DOHH2 (cell line): ENCODE results near the gene CFAP61.

Experiments used
- H3F3A ChIP-seq: fragments of 200-600 bp; sonication (generic), shearing (Covaris generic); 2 replicates; pipeline ENCODE4 v1.6.0; 2016; ENCODE audit warnings: antibody characterized with exemption, mild to moderate bottlenecking; ENCODE audit not compliant: control insufficient read depth, insufficient read depth
- H3K27ac ChIP-seq: fragments of 200-600 bp; sonication (generic); 2 replicates; pipeline ENCODE4 v1.5.1; 2014; ENCODE audit warnings: low read depth, mild to moderate bottlenecking, low read length, moderate library complexity
- H3K27me3 ChIP-seq: fragments of 200-600 bp; sonication (generic); 2 replicates; pipeline ENCODE4 v1.6.1; 2014; ENCODE audit warnings: mild to moderate bottlenecking, low read length, mixed read lengths; ENCODE audit not compliant: control insufficient read depth
- H3K36me3 ChIP-seq: fragments of 200-600 bp; sonication (generic); 2 replicates; pipeline ENCODE4 v1.6.1; 2014; ENCODE audit warnings: mild to moderate bottlenecking, low read length, moderate library complexity, mixed read lengths; ENCODE audit not compliant: control insufficient read depth
- H3K4me1 ChIP-seq: fragments of 200-600 bp; sonication (generic); 2 replicates; pipeline ENCODE4 v1.6.1; 2014; ENCODE audit warnings: mild to moderate bottlenecking, low read length, mixed read lengths; ENCODE audit not compliant: control insufficient read depth
- H3K4me2 ChIP-seq: fragments of 200-600 bp; sonication (generic); 2 replicates; pipeline ENCODE4 v1.6.0; 2014; ENCODE audit warnings: mild to moderate bottlenecking, low read length, moderate library complexity
- H3K4me3 ChIP-seq: fragments of 200-600 bp; sonication (generic); 2 replicates; pipeline ENCODE4 v1.5.1; 2014; ENCODE audit warnings: mild to moderate bottlenecking, low read length, mixed read lengths
- H3K79me2 ChIP-seq: fragments of 200-600 bp; sonication (generic); 2 replicates; pipeline ENCODE4 v1.6.1; 2014; ENCODE audit warnings: mild to moderate bottlenecking, low read length, mixed read lengths; ENCODE audit not compliant: control insufficient read depth
- H3K9me2 ChIP-seq: fragments of 200-600 bp; sonication (generic); replicated peaks from 2 replicates; pipeline ENCODE4 v1.6.1; 2014; ENCODE audit warnings: mild to moderate bottlenecking, low read length, mixed read lengths; ENCODE audit not compliant: control insufficient read depth
- H3K9me3 ChIP-seq: fragments of 200-600 bp; sonication (generic); 2 replicates; pipeline ENCODE4 v1.6.1; 2014; ENCODE audit warnings: antibody characterized with exemption, low read length, mixed read lengths; ENCODE audit not compliant: control insufficient read depth, insufficient read depth
- H4K20me1 ChIP-seq: fragments of 200-600 bp; sonication (generic); 2 replicates; pipeline ENCODE4 v1.6.0; 2014; ENCODE audit warnings: low read depth, mild to moderate bottlenecking, antibody characterized with exemption, low read length, moderate library complexity; ENCODE audit not compliant: control insufficient read depth, insufficient read depth
- CTCF ChIP-seq: fragments of 200-600 bp; sonication (generic); IDR thresholded peaks from one replicate; pipeline ENCODE4 v1.5.1; 2014; ENCODE audit warnings: antibody characterized with exemption, mild to moderate bottlenecking, low read depth, low read length; ENCODE audit not compliant: poor library complexity, severe bottlenecking
- EZH2phosphoT487 ChIP-seq: fragments of 200-600 bp; sonication (generic); IDR thresholded peaks from 2 replicates; pipeline ENCODE4 v1.6.1; 2017; ENCODE audit warnings: borderline replicate concordance, mild to moderate bottlenecking, antibody characterized with exemption, low read length, moderate library complexity, mixed read lengths

Gene CFAP61

GRCh38 chr20:20219016-20219415 lies 166.7 kb downstream of the CFAP61 start:
- Histone ChIP-seq H3K4me3 (no peak overlapping the region), H3K9me3 (no peaks in the 10 kb centered on the region), H3K36me3 (no peaks in the 10 kb centered on the region), H3K27ac (no peak overlapping the region), H3K79me2 (no peaks in the 10 kb centered on the region), H3K27me3 (peaks cover 2% of the 10 kb centered on the region; the same call in 1 of the 2 replicates), H3K9me2 (no peaks in the 10 kb centered on the region), H3F3A (no peaks in the 10 kb centered on the region), H3K4me1 (no peaks in the 10 kb centered on the region), H3K4me2 (no peak overlapping the region), H4K20me1 (no peaks in the 10 kb centered on the region)
- TF ChIP-seq EZH2phosphoT487: no peak
- no peak for TF ChIP-seq CTCF

DNA sequence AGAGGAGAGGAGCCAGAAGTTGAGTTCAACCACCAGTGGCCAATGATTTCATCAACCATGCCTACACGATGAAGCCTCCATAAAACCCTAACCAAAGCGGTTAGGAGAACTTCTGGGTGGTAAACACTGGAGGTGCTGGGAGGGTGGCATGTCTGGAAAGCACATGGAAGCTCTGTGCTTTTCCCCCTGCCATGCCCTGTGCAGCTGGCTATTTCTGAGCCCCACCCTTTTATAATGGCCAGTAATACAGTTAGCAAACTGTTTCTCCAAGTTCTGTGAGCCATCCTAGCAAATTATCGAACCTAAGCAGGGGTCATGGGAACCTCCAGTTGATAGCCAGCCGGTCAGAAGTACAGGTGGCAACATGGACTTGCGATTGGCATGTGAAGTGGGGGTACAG lies 167.8 kb downstream of the CFAP61 start:
- Histone ChIP-seq H3K9me2 (no peaks in the 10 kb centered on the region), H3K4me3 (no peak overlapping the region), H3K4me1 (no peaks in the 10 kb centered on the region), H3F3A (no peaks in the 10 kb centered on the region), H3K9me3 (no peaks in the 10 kb centered on the region), H3K36me3 (no peaks in the 10 kb centered on the region), H3K27me3 (peaks cover 2% of the 10 kb centered on the region; the same call in 1 of the 2 replicates), H3K79me2 (no peaks in the 10 kb centered on the region), H3K4me2 (no peak overlapping the region), H4K20me1 (no peaks in the 10 kb centered on the region), H3K27ac (no peak overlapping the region)
- TF ChIP-seq EZH2phosphoT487: no peak
- no peak for TF ChIP-seq CTCF

DNA sequence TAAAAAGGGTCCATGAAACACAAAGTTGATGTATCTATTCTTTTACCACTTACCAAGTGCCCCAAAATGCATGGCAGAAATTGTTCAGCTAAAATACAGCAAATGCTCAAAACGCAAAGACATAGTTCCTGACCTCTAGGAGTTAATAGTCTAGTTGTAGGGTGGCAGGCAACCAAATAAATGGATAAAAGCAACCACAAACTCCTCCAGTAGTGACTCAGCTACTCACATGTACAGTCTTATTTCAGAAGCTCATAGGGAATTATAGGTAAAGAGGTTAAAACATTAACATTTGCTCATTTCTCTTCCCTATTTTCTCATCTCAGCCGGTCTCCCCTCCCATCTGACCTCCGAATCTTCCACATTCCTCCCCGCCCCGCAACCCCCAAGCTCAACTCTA lies 171.6 kb downstream of the CFAP61 start:
- no peaks in the 10 kb centered on the region for H4K20me1 ChIP-seq
- H3K9me3 ChIP-seq: no peaks in the 10 kb centered on the region
- peaks cover 2% of the 10 kb centered on the region; the same call in 1 of the 2 replicates for H3K27me3 ChIP-seq
- no peak for TF ChIP-seq CTCF
- TF ChIP-seq EZH2phosphoT487: no peak
- H3K36me3 ChIP-seq: no peaks in the 10 kb centered on the region
- H3K4me2 ChIP-seq: no peak overlapping the region
- H3K27ac ChIP-seq: no peak overlapping the region
- H3K9me2 ChIP-seq: no peaks in the 10 kb centered on the region
- H3K4me1 ChIP-seq: no peaks in the 10 kb centered on the region
- no peaks in the 10 kb centered on the region for H3F3A ChIP-seq
- H3K4me3 ChIP-seq: no peak overlapping the region
- no peaks in the 10 kb centered on the region for H3K79me2 ChIP-seq
